Activated T-helper 9 cell treated with anti-CD3 and anti-CD28 coated beads, Interleukin-2, amount 50 U/mL, for 16 hours (primary cell): ENCODE measurements around the gene TIAM2.
"Not testable (repeated sequence)": the region's sequence is repeated elsewhere in the genome, so short reads cannot be mapped to it uniquely, and the experiment has no call there.

Source experiments
- DNase-seq: peaks from one replicate; pipeline ENCODE4 v3.0.0-alpha.2; 2020; ENCODE audit warnings: low read depth

The TIAM2 gene

DNA sequence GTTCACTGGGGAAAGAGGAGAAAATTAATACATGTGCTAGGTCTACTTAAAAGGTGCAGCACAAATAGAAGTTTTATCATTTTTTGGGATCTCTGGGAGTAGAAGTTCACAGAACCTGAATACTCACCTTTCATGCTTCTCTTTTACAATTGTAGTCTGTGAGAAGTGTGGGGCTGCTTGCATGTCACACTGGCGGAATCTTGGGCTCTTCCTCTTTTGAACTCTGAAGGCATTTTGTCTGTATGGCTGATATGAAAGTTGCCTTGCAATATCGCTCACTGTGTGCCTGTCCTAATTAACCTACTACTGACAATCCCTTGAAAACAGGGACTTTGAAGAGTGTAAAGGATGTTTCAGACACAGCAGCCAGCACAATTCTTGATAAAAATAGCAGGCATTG, 202.8 kb downstream of the TIAM2 start:
- DNase-seq: no peak

DNA sequence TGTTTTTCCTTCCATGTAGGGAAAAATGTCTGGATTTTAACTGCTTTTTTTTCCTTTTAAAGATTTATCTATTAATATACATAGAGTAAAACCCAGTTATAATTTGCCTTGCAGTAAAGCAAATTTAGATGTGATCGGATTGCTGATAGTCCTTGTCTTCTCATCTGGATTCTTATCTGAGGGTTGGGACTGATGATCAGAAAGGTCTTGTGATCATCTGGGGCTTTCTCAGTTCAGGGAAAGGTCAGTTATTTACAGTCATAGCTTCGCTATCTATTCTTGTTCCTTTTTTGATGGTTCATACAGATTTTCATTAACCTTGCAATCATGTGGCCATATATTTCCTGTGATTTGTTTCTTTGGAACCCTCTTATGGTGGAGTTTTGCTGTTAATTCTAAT, 204.9 kb downstream of the TIAM2 start:
- no peak for DNase-seq

DNA sequence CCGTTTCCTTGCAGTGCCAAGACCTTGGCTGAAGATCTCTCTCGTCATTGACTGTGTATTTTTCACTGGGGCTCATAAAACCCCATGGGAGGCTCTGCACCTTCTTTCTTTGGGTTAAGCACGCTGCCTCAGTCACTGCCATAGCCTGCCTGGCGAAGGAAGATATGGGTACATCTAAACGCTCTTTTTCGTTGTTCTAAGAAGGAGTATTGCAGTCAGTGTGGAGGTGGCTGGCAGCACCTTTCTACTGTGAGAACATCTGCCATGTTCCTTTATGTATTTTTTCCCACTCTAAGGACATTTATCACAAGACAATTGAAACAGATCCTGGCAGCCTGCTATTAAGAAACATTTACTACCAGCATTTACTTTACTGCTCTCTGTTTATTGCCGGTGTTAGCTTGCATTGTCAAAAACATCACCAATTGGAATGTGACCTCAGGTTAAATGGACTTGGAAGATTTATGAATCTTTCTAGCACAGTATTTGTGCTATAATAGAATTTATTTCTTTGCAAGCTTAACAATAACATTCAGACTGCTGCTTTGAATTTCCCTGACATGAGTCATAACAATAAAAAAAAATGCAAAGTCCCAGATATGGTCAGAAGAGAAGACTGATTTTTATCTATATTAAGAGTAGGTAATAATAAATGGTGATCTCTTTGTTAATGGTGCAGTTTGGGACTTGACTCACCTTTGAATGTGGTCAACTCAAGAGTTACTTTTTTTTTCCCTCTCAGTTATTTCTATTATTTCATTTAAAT, 206.5 kb downstream of the TIAM2 start:
- no peak for DNase-seq

DNA sequence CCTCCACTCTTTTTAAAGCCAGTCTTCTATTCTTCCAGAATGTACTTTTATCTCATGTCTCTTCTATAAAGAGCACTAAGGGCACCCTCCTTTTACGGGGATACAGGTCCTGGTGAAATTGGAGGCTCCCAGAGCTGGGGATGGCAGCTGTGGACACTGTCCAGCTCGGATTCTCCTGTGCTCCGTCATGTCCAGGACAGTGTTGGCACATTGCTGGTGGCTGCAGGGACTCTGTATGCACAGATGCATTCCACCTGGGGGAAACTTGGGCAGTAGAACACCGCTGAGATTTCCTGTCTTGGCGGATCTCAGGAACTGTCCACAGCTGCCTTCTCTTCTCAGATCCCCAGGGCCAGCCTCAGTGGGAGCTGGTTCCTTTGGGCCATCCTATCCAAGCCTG, 212.1 kb downstream of the TIAM2 start:
- no peak for DNase-seq

DNA sequence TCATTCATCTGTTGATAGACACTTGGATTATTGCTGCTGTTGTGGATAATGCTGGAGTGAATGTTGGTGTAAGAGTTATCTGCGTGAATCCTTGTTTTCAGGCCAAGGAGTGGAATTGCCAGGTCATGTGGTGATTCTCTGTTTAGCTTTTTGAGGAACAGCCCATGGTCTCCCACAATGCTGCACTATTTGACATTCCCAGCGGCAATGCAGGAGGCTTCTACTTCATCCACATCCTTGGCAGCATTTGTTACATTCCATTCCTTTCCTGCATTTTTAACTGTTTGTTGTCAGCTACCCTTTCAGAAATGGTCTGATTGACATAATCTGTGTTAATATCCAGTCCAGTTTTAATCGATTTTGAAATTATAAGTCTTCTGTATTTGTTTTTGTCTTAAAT, 217.0 kb downstream of the TIAM2 start:
- no peak for DNase-seq

DNA sequence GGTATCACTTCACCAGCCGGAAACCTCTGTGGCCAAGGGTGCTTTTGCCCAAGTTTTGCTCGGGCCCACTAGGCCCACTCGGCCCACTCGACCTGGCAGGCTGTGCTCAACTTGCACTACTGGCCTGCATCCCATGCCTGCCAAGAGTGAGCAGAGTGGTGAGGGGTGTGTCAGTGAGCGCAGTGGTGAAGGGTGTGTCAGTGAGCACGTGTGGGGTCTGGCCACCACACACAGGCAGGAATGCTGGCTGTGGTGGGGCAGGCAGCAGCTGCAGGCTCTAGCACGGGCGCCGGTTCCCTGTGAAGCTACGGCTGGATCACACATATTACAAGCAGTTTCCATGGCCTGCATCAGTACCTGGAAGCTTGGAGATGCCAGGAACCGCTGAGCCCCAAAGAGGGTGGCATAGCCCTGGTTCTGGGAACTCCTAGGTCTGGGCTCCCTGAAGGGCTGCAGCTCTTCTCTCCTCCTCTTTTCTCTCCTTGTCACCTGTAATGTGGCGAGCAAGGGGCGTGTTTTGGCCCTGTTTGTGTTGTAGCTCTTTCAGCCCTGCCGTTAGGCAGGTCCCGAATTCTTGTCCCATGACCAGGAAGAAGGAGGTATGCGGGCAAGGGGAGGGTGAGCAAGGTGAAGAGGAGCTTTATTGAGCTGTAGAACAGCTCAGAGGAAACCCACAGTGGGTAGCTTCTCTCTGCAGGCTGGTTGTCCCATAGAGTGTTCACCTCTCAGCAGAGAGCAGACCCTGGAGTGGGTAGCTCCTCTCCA, 217.7 kb downstream of the TIAM2 start:
- no peak for DNase-seq

DNA sequence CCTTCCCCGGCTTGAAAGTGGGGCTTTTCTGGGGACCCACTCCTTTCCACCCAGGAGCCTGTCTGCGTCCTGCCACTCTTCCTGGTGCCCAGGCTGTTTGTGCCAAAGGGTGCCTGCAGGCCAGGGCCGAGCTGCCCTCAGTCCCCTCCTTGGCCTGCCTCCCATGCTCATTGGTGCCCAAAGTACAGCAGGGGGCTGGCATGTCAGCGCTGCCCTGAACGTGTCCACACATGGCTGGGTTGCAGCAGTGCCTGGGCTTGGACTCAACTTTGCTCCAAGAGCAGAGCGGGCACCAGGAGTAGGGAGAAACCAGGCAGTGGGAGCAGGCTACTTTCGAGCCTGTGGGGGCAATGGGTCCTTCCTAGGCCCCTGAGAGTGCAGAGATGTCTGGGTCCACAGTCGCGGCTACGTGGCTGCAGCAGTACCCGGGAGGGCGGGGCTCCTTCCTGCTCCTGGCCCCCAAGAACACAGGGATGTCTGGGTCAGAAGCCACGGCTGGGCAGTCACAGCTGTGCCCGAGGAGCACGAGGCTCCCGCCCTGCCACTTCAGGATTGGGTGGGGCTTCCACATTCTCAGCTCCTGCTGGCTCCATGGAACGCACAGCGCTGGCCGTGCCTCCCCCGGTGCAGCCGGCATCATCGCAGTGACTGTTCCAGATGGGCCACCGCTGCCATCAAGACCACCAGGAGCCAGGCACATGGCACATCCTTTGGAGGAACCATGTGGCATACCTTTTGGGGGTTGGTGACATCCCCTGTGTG, 218.7 kb downstream of the TIAM2 start:
- DNase-seq: no peak

DNA sequence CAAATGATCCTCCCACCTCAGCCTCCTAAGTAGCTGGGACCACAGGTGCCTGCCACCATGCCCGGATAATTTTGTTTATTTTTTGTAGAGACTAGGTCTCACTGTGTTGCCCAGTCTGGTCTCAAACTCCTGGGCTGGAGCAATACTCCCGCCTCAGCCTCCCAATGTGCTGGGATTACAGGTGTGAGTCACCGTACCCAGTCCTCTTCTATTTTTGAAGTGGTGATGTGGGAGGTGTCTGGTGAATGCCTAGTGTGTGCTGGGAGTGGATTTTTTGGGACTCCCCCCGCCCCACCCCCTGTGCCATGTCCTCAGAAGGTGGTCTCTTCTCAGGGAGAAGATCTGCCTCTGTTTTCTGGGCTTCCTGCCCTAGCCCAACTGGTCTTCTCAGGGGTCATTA, 220.8 kb downstream of the TIAM2 start:
- DNase-seq: no peak

DNA sequence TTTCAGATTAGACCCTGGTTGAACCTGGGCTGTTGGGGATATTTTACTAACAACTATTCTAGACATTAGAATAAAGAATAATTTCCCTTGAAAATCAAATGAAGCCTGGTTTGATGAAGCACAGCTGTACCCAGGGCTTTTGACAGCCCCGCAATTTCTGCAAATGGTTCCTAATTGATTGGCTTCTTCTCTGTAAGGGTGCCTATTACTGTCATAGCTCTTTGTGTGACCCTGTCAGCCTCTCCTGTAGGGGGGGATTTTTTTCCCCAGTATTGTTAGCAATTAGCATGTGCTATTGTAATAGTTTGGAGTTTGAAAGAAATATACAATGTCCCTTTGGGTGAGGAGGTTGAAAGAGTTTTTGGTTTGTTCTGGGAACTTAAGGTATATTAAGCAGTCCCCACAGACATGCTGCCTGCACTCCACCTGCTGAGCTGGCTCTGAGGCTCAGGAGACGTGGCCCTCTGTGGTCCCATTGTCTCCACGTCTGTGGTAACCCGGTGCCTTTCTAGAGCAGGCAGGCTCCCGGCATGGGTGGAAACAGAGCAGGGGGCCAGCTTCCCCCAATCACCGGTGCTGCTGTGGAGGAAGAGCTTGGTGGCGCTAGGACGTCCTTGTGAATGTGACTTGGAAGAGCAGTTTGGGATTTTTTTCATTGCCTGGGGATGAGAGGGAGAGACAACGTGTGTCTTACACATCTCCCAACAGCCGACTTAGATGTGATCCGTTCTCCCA, 221.4 kb downstream of the TIAM2 start:
- no peak for DNase-seq

DNA sequence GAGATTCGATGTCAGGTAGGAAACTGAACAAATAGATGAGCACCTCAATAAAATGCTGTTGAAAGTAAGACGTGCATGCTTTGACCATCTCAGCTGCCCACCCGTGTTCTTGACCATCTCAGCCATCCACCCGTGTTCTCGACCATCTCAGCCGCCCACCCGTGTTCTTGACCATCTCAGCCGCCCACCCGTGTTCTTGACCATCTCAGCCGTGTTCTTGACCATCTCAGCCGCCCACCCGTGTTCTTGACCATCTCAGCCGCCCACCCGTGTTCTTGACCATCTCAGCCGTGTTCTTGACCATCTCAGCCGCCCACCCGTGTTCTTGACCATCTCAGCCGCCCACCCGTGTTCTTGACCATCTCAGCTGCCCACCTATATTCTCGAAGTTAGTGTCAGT, 223.6 kb downstream of the TIAM2 start:
- DNase-seq: not testable (repeated sequence)

DNA sequence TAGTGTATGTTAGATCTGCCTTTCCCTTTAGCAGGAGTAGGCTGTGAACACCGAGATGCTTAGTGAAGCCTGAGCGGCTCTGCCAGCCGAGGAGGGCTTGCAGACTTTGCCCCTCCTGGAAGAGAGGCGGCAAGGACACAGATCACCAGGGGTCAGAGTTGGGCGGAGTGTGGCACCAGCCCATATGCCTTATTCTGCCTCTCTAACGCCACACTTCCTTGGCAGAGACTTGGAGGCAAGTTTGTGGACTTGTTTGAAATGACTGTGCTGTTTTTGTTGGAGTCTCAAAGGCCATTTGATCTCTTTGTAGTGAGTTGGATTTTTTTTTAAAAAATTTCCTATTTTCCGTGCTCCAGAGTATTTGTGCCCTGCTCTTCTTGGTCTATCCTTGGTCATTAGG, 224.2 kb downstream of the TIAM2 start:
- no peak for DNase-seq

DNA sequence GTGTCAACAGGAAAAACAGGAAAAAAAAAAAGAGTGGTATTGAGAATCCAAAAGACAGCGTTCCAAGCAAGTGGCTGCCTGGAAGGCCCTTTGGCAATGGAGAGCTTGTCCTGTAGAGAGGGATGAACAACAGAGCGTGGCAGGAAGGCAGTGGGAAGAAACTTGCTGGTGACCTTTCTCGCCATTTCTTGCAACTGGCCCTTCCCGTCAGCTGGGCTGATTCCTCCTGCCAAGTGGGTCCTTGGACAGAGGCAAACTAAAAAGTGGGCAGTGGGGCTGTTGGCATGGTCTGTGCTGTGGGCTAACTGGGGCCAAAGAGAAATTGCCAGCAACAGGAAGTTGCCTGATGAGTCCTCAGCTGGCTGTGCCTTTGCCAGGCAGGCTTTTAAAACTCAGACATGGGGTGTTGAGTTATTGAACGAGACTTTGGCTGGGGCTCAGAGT, 224.8 kb downstream of the TIAM2 start:
- no peak for DNase-seq

DNA sequence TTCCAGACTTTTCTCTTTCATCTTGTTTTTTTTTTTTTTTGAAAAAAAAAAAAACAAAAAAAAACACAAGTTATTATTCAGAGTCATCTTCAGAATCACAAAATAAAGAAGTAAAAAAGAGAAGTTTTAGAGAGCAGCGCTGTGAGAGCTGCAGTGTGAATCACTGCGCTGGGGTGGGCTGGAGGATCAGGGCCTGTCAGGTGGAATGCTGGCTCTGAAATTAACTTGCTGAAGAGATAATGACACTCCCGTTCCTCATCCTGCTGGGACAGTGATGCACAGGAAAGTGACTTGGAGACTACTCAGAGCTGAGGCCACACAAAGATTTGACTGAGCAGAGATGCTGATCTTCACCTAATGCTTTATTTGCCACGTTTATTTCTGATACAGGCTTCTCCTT, 226.0 kb downstream of the TIAM2 start:
- DNase-seq: no peak

DNA sequence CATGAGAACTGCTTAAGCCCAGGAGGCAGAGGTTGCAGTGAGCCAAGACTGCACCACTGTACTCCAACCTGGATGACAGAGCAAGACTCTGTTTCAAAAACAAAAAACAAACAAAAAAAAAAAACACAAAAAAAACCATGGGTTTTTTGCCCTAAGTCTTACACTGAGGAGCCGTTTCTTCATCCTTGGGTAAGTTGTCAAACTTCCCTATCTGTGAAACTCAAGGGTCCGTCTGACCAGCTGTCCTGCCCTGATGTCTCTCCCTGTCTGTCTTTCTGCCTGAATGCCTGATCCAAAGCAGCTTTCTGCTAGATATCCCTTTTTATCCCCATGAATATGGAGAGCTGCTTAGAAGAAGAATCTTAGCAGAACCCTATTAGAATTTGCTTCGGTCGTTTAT, 227.4 kb downstream of the TIAM2 start:
- DNase-seq: no peak

DNA sequence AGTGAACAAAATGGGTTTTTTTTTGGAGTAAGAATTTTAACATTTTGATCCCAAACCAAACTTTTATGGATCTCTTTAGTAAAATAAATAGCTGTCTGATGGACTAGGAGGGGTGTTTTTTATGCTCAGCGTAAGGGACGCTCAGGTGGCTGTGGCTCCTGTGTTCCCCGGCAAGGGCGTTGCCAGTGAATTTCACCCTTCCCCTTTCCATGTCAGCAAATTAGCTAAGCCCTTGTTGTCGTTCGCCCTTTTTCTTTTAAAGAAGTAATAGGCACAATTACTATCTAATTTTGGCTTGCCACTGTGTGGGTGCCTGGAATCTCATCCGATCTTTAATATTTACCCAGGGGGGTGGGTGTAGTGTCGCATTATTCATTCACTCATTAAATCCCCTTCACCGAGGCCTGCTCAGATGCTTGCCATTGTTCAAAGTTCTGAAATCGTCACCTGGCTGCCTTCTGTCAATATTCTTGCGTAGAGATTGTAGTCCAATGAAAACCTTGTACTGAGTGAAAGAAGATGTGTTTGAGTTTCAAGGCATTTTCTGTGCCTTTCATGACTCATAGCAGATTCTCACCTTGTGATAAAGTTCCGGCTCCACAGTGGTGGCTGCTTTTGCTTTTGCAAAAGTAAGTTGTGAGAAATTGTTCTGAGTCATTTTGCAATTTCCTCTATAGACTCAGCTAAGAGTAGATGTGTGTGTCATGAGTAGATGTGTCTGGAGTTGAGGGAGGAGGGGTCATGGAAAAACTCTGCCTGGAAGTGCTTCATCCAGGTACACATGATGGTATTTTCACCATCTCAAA, 228.7 kb downstream of the TIAM2 start:
- peak; percentile 26 for DNase-seq

DNA sequence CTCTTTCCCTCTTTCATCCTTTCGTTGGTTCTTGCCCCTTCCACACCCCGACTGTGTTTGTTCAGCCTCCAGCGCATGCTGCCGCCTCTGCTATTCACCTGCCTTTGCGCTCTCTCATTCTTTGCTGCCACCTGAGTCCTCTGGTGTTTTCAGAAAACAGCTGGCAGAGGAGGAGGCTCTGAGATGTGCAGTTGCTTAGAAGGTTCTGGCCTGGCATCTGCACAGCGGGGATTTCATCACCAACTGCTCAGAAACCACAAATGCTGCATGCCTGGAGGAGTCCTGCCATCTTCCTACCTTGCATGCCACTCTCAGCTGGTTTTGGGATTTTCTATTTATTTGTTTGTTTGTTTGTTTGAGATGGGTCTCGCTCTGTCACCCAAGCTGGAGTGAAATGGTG, 229.5 kb downstream of the TIAM2 start:
- no peak for DNase-seq

DNA sequence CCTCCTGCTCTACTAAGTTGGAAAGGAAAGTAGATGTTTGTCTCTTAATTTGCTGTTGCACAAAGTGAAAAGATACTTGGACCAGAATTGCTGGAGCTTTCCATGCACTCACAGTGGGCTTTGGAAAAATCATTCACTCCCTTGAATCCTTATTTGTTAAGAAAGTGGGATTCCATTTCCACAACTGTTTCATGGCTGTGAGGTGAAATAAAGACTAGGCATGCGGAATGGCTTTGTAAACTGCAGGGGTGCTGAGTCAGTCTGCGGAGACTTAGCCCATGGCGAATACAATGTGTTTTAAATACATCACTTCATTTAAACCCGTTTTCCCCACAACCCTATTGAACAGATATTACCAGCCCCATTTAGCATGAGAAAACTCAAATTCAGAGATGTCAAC, 231.9 kb downstream of the TIAM2 start:
- no peak for DNase-seq

DNA sequence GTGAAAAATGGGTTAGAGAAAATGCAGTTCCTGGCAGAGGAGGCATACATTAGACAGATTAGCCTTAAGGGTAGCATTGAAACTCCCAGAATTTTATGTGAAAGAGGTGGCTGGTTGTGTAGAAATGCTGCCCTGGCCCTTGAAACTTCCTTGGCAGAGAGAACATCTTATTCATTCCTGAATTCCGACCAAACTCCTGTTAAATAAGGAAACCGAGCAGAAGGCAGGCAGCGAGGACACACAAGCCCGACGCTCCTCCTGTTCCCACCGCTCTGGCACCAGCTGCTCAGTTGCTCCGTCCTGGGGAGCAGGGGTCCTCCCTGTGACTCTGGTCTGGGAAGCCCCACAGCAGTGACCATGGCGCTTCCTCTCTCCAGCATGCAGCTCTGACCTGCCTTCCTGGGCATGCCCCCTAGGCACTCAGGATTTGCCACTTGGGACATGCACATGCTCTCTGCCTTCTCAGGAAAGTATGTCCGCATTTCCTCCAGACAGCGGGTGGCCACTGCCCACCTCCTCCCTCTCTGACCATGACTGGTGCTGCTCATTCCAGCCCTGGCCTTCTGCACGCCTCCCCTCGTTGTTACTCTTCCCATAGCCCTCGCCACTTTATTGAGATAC, 233.5 kb downstream of the TIAM2 start:
- DNase-seq: no peak

DNA sequence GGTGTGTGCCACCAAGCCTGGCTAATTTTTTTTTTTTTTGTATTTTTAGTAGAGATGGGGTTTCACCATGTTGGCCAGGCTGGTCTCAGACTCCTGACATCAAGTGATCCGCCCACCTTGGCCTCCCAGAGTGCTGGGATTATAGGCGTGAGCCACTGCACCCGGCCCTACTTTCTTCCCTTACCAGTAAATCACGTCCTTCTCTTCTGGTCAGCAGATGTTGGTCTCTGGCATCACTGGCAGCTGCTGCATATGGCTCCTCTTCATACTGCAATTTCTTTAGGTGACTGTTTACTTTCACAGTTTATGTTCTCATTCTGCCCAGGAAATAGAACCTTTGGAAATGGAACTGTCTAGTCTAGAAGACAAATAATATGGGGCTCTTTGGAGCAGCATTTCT, 235.9 kb downstream of the TIAM2 start:
- DNase-seq: not testable (repeated sequence)

DNA sequence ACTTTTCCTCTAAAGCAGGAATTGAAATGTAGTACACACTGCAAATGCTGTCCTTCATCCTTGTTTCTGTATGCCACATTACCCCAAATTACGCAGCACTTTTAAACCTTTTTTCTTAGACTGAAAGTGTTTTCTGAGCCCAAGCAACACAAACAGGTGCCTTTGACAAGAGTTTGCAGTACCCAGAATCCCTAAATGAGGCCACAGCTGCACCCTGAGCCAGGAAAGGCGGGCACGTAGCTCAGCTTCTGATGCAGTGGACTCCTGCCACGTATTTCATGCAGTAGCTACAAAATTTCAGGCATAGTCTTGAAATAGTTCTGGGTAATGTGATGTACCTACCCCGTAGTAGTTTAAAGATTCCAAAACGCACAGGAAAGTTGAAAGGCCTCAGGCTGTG, 237.7 kb downstream of the TIAM2 start:
- DNase-seq: no peak

DNA sequence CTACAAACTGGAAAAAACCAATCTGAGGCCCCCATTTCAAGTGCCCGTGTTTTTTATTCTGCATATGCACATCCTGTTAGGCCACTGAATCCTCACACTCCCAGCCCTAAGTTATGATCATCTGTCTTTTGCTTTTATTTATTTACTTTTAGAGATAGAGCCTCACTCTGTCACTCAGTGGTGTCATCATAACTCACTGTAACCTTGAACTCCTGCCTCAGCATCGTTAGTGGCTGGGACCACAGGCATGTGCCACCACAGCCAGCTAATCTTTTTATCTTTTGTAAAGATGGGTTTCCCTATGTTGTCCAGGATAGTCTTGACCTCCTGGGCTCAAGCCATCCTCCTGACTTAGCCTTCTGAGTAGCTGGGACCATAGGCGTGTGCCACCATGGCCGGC, 239.1 kb downstream of the TIAM2 start:
- DNase-seq: no peak
